HEK293 (cell line): ENCODE results near the gene FIGN.

ENCODE experiments used
- REST ChIP-seq: fragments of 450-650 bp; formaldehyde crosslinking; IDR thresholded peaks from 2 replicates; pipeline ENCODE4 v1.5.1; 2016; ENCODE audit warnings: missing biosample characterization, missing genetic modification characterization
- SP2 ChIP-seq: fragments of 450-650 bp; formaldehyde crosslinking; IDR thresholded peaks from 2 replicates; pipeline ENCODE4 v1.5.1; 2016; ENCODE audit warnings: missing biosample characterization, missing genetic modification characterization
- SP7 ChIP-seq: fragments of 450-650 bp; formaldehyde crosslinking; IDR thresholded peaks from 2 replicates; pipeline ENCODE4 v1.5.1; 2016; ENCODE audit warnings: missing biosample characterization, missing genetic modification characterization
- YY1 ChIP-seq: fragments of 450-650 bp; formaldehyde crosslinking; IDR thresholded peaks from 2 replicates; pipeline ENCODE4 v1.5.1; 2018; ENCODE audit warnings: missing biosample characterization, missing genetic modification characterization
- ZBTB8A ChIP-seq: fragments of 450-650 bp; formaldehyde crosslinking; IDR thresholded peaks from 2 replicates; pipeline ENCODE4 v1.5.1; 2016; ENCODE audit warnings: missing biosample characterization, missing genetic modification characterization
- ZNF138 ChIP-seq: fragments of 450-650 bp; formaldehyde crosslinking; IDR thresholded peaks from 2 replicates; pipeline ENCODE4 v1.5.1; 2016; ENCODE audit warnings: missing biosample characterization, missing genetic modification characterization, borderline replicate concordance
- ZNF223 ChIP-seq: fragments of 450-650 bp; formaldehyde crosslinking; IDR thresholded peaks from 2 replicates; pipeline ENCODE4 v1.5.1; 2016; ENCODE audit warnings: missing biosample characterization, missing genetic modification characterization
- ZNF248 ChIP-seq: fragments of 450-650 bp; formaldehyde crosslinking; IDR thresholded peaks from 2 replicates; pipeline ENCODE4 v1.5.1; 2017; ENCODE audit warnings: missing biosample characterization, missing genetic modification characterization
- ZNF416 ChIP-seq: fragments of 450-650 bp; formaldehyde crosslinking; IDR thresholded peaks from 2 replicates; pipeline ENCODE4 v1.5.1; 2016; ENCODE audit warnings: missing biosample characterization, missing genetic modification characterization
- ZNF521 ChIP-seq: fragments of 450-650 bp; formaldehyde crosslinking; IDR thresholded peaks from 2 replicates; pipeline ENCODE4 v1.5.1; 2017; ENCODE audit warnings: missing biosample characterization, mild to moderate bottlenecking, missing genetic modification characterization
- ZNF777 ChIP-seq: fragments of 450-650 bp; formaldehyde crosslinking; IDR thresholded peaks from 2 replicates; pipeline ENCODE4 v1.5.1; 2017; ENCODE audit warnings: missing biosample characterization, missing genetic modification characterization, borderline replicate concordance
- ZSCAN5A ChIP-seq: fragments of 450-650 bp; formaldehyde crosslinking; IDR thresholded peaks from 2 replicates; pipeline ENCODE4 v1.5.1; 2016; ENCODE audit warnings: missing biosample characterization, missing genetic modification characterization
- TF ChIP-seq, protein P1 (sequence below): fragments of 450-650 bp; formaldehyde crosslinking; IDR thresholded peaks from 2 replicates; pipeline ENCODE4 v1.5.1; 2016; ENCODE audit warnings: missing biosample characterization, missing genetic modification characterization
- TF ChIP-seq, protein P2 (sequence below): fragments of 450-650 bp; formaldehyde crosslinking; IDR thresholded peaks from 2 replicates; pipeline ENCODE4 v1.5.1; 2016; ENCODE audit warnings: missing biosample characterization, missing genetic modification characterization

- TF ChIP-seq ZNF777 (tag by site-specific recombination) (no peak), REST (tag by site-specific recombination) (no peak), YY1 (tag by site-specific recombination) (no peak), ZNF223 (tag by site-specific recombination) (no peak), SP7 (tag by site-specific recombination) (no peak), ZNF521 (tag by site-specific recombination) (no peak), ZNF248 (tag by site-specific recombination) (no peak), ZSCAN5A (tag by site-specific recombination) (no peak), ZBTB8A (tag by site-specific recombination) (no peak), ZNF138 (tag by site-specific recombination) (no peak), ZNF416 (no peak), SP2 (no peak)
- TF ChIP-seq, protein P1, sequence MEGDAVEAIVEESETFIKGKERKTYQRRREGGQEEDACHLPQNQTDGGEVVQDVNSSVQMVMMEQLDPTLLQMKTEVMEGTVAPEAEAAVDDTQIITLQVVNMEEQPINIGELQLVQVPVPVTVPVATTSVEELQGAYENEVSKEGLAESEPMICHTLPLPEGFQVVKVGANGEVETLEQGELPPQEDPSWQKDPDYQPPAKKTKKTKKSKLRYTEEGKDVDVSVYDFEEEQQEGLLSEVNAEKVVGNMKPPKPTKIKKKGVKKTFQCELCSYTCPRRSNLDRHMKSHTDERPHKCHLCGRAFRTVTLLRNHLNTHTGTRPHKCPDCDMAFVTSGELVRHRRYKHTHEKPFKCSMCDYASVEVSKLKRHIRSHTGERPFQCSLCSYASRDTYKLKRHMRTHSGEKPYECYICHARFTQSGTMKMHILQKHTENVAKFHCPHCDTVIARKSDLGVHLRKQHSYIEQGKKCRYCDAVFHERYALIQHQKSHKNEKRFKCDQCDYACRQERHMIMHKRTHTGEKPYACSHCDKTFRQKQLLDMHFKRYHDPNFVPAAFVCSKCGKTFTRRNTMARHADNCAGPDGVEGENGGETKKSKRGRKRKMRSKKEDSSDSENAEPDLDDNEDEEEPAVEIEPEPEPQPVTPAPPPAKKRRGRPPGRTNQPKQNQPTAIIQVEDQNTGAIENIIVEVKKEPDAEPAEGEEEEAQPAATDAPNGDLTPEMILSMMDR: no peak
- TF ChIP-seq, protein P2, sequence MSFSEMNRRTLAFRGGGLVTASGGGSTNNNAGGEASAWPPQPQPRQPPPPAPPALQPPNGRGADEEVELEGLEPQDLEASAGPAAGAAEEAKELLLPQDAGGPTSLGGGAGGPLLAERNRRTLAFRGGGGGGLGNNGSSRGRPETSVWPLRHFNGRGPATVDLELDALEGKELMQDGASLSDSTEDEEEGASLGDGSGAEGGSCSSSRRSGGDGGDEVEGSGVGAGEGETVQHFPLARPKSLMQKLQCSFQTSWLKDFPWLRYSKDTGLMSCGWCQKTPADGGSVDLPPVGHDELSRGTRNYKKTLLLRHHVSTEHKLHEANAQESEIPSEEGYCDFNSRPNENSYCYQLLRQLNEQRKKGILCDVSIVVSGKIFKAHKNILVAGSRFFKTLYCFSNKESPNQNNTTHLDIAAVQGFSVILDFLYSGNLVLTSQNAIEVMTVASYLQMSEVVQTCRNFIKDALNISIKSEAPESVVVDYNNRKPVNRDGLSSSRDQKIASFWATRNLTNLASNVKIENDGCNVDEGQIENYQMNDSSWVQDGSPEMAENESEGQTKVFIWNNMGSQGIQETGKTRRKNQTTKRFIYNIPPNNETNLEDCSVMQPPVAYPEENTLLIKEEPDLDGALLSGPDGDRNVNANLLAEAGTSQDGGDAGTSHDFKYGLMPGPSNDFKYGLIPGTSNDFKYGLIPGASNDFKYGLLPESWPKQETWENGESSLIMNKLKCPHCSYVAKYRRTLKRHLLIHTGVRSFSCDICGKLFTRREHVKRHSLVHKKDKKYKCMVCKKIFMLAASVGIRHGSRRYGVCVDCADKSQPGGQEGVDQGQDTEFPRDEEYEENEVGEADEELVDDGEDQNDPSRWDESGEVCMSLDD (tag by site-specific recombination): no peak
Observed at GRCh38 chr2:163741435-163741834, 5.6 kb upstream of the FIGN start.
